K562 (cell line): ENCODE measurements around the gene OTOP1. TPM values are rescaled to one million over a fixed set of nuclear protein-coding genes. Genes with fewer than 3 reads are reported as not detected.

Source experiments
- ATAC-seq: fragments of 200-7000 bp; cut with Tn5 transposase; 3 replicates; pipeline ENCODE4 v1.9.1; 2020; ENCODE audit warnings: moderate library complexity
- Bru-seq: library from RNA; stranded (reverse); fragments of 400-500 nt; gene quantifications from one replicate; lab custom pipeline; 2021; lab: Mats Ljungman, UMichigan
- BruChase-seq, 2 experiments: library from RNA; stranded (reverse); fragments of 400-500 nt; gene quantifications; one replicate each; lab custom pipeline; 2021; lab: Mats Ljungman, UMichigan
- BruUV-seq: library from RNA; stranded (reverse); fragments of 400-500 nt; replicated peaks from 2 replicates; lab custom pipeline; 2021; lab: Mats Ljungman, UMichigan
- CTCF ChIA-PET: fragments of 300-600 bp; formaldehyde crosslinking; extraction: SDS; loops from one replicate; lab custom pipeline; 2021; ENCODE audit warnings: low intra/inter-chr PET ratio; lab: Yijun Ruan, JAX
- POLR2A ChIA-PET: fragments of 300-600, 350-650 bp; sonication (Branson Sonifier 250); formaldehyde crosslinking; extraction: SDS; loops from one replicate; lab custom pipeline; 2021; ENCODE audit warnings: antibody characterized with exemption, inconsistent platforms; lab: Yijun Ruan, JAX
- DNase-seq, 4 experiments: peaks; one replicate each; pipeline versions ENCODE4 v3.0.0 to v3.0.0-alpha.2; 2011 to 2018; ENCODE audit warnings: low spot score in 3 of 4, mixed read lengths in 3 of 4; ENCODE audit errors: extremely low read depth in 1 of 4
- FAIRE-seq: peaks from 2 replicates; lab custom pipeline; 2011; peaks lifted over from hg19 to GRCh38; lab: Jason Lieb, UNC
- H2AFZ ChIP-seq: 2 replicates; pipeline ENCODE4 v1.6.0; 2011; ENCODE audit warnings: low read depth, low read length, control low read depth, inconsistent platforms
- H3K27ac ChIP-seq: fragments of 200-600 bp; 3 replicates; pipeline ENCODE4 v1.8.0; 2011; ENCODE audit warnings: low read depth, mild to moderate bottlenecking, control low read depth, inconsistent platforms, low read length, moderate library complexity, mixed read lengths; ENCODE audit errors: extremely low read depth
- H3K27me3 ChIP-seq, 2 experiments: fragments of 300-600 bp in 1 of 2; 2 replicates in 1 of 2; 3 replicates in 1 of 2; pipeline versions ENCODE4 v1.6.0 to v1.8.0; 2011; ENCODE audit warnings: inconsistent platforms in 2 of 2, low read length in 2 of 2, mild to moderate bottlenecking in 1 of 2, mixed read lengths in 1 of 2, moderate library complexity in 1 of 2; ENCODE audit not compliant: control insufficient read depth in 2 of 2, insufficient read depth in 2 of 2
- H3K36me3 ChIP-seq: fragments of 300-600 bp; 3 replicates; pipeline ENCODE4 v1.8.0; 2011; ENCODE audit warnings: mild to moderate bottlenecking, low read length, inconsistent platforms; ENCODE audit not compliant: control insufficient read depth, insufficient read depth
- H3K4me1 ChIP-seq, 2 experiments: fragments of 200-600 bp in 1 of 2; replicated peaks in 1 of 2; 2 replicates in 1 of 2; 3 replicates in 1 of 2; pipeline versions ENCODE4 v1.5.1 to v1.8.0; 2011; ENCODE audit warnings: inconsistent platforms in 2 of 2, low read length in 2 of 2, mild to moderate bottlenecking in 1 of 2, mixed read lengths in 1 of 2, moderate library complexity in 1 of 2; ENCODE audit not compliant: control insufficient read depth in 2 of 2, insufficient read depth in 2 of 2
- H3K4me2 ChIP-seq: 2 replicates; pipeline ENCODE4 v1.6.1; 2011; ENCODE audit warnings: low read length, control low read depth, inconsistent platforms, mixed read lengths; ENCODE audit not compliant: insufficient read depth
- H3K4me3 ChIP-seq: fragments of 200-600 bp; sonication (generic), shearing (Covaris generic); 2 replicates; pipeline ENCODE4 v1.5.1; 2016; ENCODE audit warnings: control low read depth, inconsistent platforms
- H3K79me2 ChIP-seq: fragments of 200-600 bp; 3 replicates; pipeline ENCODE4 v1.8.0; 2011; ENCODE audit warnings: low read length, inconsistent platforms; ENCODE audit not compliant: control insufficient read depth, insufficient read depth
- H3K9ac ChIP-seq, 2 experiments: 2 replicates each; pipeline versions ENCODE4 v1.6.0 to v1.6.1; 2011; ENCODE audit warnings: low read depth in 2 of 2, low read length in 2 of 2, control low read depth in 1 of 2, inconsistent platforms in 1 of 2, mild to moderate bottlenecking in 1 of 2, mixed read lengths in 1 of 2; ENCODE audit not compliant: insufficient read depth in 1 of 2
- H3K9me1 ChIP-seq: one replicate; pipeline ENCODE4 v1.6.0; 2011; ENCODE audit warnings: inconsistent platforms, mild to moderate bottlenecking, low read length, moderate library complexity; ENCODE audit not compliant: control insufficient read depth, insufficient read depth
- H3K9me3 ChIP-seq: replicated peaks from 2 replicates; pipeline ENCODE4 v1.5.1; 2011; ENCODE audit warnings: low read depth, low read length, inconsistent platforms; ENCODE audit not compliant: control insufficient read depth, insufficient read depth
- H4K20me1 ChIP-seq: replicated peaks from 2 replicates; pipeline ENCODE4 v1.6.1; 2011; ENCODE audit warnings: low read length, inconsistent platforms, mixed read lengths; ENCODE audit not compliant: control insufficient read depth, insufficient read depth
- BCLAF1 ChIP-seq, 2 experiments: fragments of 450-650 bp in 1 of 2; IDR thresholded peaks; 2 replicates each; pipeline ENCODE4 v1.6.1; 2011 to 2017; ENCODE audit warnings: low read depth in 2 of 2, antibody characterized with exemption in 1 of 2, borderline replicate concordance in 1 of 2, low read length in 1 of 2, mild to moderate bottlenecking in 1 of 2, mixed read lengths in 1 of 2; ENCODE audit not compliant: control insufficient read depth in 1 of 2
- NR3C1 ChIP-seq: sonication (generic); formaldehyde crosslinking; IDR thresholded peaks from 2 replicates; pipeline ENCODE4 v1.8.1; 2022; ENCODE audit warnings: missing genetic modification reagents
- PML ChIP-seq: IDR thresholded peaks from 2 replicates; pipeline ENCODE4 v1.6.1; 2012; ENCODE audit warnings: low read length, inconsistent platforms
- SMAD3 ChIP-seq: fragments of 450-650 bp; formaldehyde crosslinking; conservative IDR thresholded peaks from 2 replicates; pipeline ENCODE4 v1.4.0; 2020; ENCODE audit warnings: mild to moderate bottlenecking
- ZNF140 ChIP-seq: fragments of 250-450 bp; sonication (Bioruptor Pico); IDR thresholded peaks from 2 replicates; pipeline ENCODE4 v1.8.0; 2021; ENCODE audit warnings: moderate library complexity, mild to moderate bottlenecking, inconsistent platforms
- ZNF518B ChIP-seq: fragments of 250-450 bp; sonication (Bioruptor Pico); IDR thresholded peaks from 2 replicates; pipeline ENCODE4 v1.5.0; 2021; ENCODE audit warnings: mild to moderate bottlenecking, moderate library complexity
- ZNF639 ChIP-seq, 2 experiments: fragments of 200-800 bp in 1 of 2; sonication (Bioruptor generic) in 1 of 2; sonication (generic) in 1 of 2; formaldehyde crosslinking in 1 of 2; IDR thresholded peaks in 1 of 2; conservative IDR thresholded peaks in 1 of 2; 2 replicates each; pipeline versions ENCODE4 v1.5.0 to v1.6.1; 2016 to 2020; ENCODE audit warnings: missing compliant biosample characterization in 1 of 2, missing genetic modification characterization in 1 of 2, missing genetic modification reagents in 1 of 2
- WGBS: fragments of 100-300 bp; shearing (Covaris generic); methylation state at CpG from one replicate; pipeline ENCODE4 v1.1.6; 2016; ENCODE audit warnings: low coverage, mixed read lengths; ENCODE audit not compliant: insufficient coverage; ENCODE audit errors: missing lambda C conversion rate; 5-methylcytosine and 5-hydroxymethylcytosine counted together
- in situ Hi-C: fragments of 300-500 bp; cut with MboI; formaldehyde crosslinking; loops from 4 replicates; pipeline ENCODE4 v1.15.0; 2018; ENCODE audit warnings: inconsistent platforms, mixed read lengths
- intact Hi-C: fragments of 100-400 bp; cut with micrococcal nuclease; formaldehyde crosslinking; loops from 2 replicates; pipeline ENCODE4 v1.14.2; 2022
- long read RNA-seq, 3 experiments: library from polyadenylated mRNA in 2 of 3; library from RNA in 1 of 3; unstranded in 2 of 3; stranded (forward) in 1 of 3; transcript quantifications; one replicate each; pipeline ENCODE4 v2.0.0, GENCODE V29; 2019 to 2022
- polyA minus RNA-seq, 3 experiments: library from RNA; depleted of rRNA, polyadenylated mRNA; stranded (reverse); fragments of >200 nt; gene quantifications; 2 replicates each; pipeline ENCODE4 v1.2.3, GENCODE V29; 2011
- polyA plus RNA-seq, 8 experiments: library from polyadenylated mRNA; depleted of rRNA in 4 of 8; stranded (reverse) in 5 of 8; unstranded in 3 of 8; fragments of >200 nt; fragmentation: Nextera tagmentation in 2 of 8; fragmentation: Illumina TruSeq in 1 of 8; extraction: Ambion mirVana in 2 of 8; extraction: Trizol in 1 of 8; gene quantifications; 2 replicates each; pipeline versions ENCODE4 v1.2.1 to v1.2.3, GENCODE V29; 2011 to 2014; ENCODE audit warnings: inconsistent platforms in 1 of 8, missing spikeins in 1 of 8
- total RNA-seq, 7 experiments: library from RNA; depleted of rRNA in 6 of 7; stranded (reverse); fragments of >200 nt in 6 of 7; fragmentation: Illumina TruSeq in 2 of 7; extraction: Trizol in 2 of 7; gene quantifications; 2 replicates each; pipeline versions ENCODE4 v1.2.1 to v1.2.3, GENCODE V29; 2011 to 2021; ENCODE audit warnings: low replicate concordance in 1 of 7

Gene OTOP1
- total RNA-seq (2011; cell fraction: chromatin; rRNA removed; ENCODE audit: low replicate concordance), result not detected in 2 replicates
- total RNA-seq (2011; cell fraction: nucleolus; rRNA removed), result not detected in 2 replicates
- total RNA-seq (2011; cell fraction: nucleoplasm; rRNA removed), result not detected in 2 replicates
- total RNA-seq (2014; rRNA removed) (not detected in 2 replicates), total RNA-seq (2014; rRNA removed; fragmentation: Illumina TruSeq; extraction: Trizol) (not detected in 2 replicates), total RNA-seq (2015; rRNA removed; fragmentation: Illumina TruSeq; extraction: Trizol) (not detected in 2 replicates), total RNA-seq (2021) (not detected in 2 replicates), polyA plus RNA-seq (2011; rRNA removed) (not detected in 2 replicates), polyA plus RNA-seq (2014; fragmentation: Illumina TruSeq; extraction: Trizol) (not detected in 2 replicates), polyA plus RNA-seq (2014; fragmentation: Nextera tagmentation; extraction: Ambion mirVana) (not detected), polyA plus RNA-seq (2014; rRNA removed) (not detected in 2 replicates), polyA minus RNA-seq (2011; rRNA and poly(A)+ RNA removed) (not detected in 2 replicates), Bru-seq, nascent RNA (not detected), BruChase-seq, experiment 1, labeled RNA remaining after a 2-hour chase (percentile 21 among the genes with signal in this experiment), BruChase-seq, experiment 2, labeled RNA remaining after a 6-hour chase (percentile 17 among the genes with signal in this experiment)
- polyA plus RNA-seq (2011; cell fraction: cytosol; rRNA removed), result not detected in 2 replicates
- 0.10 TPM in 1 of 2 replicates, not detected in the other for polyA plus RNA-seq (2011; cell fraction: nucleus; rRNA removed)
- not detected in 2 replicates for polyA plus RNA-seq (2012)
- polyA minus RNA-seq (2011; cell fraction: cytosol; rRNA and poly(A)+ RNA removed), result not detected in 2 replicates
- polyA minus RNA-seq (2011; cell fraction: nucleus; rRNA and poly(A)+ RNA removed), result not detected in 2 replicates
- long read RNA-seq, experiment 1, result 0 reads
- long read RNA-seq, experiment 2, result 0 reads
- long read RNA-seq, experiment 3, result 0 reads

- DNase-seq (peak in 1 of 4 experiments; percentile 15), ATAC-seq (no peak), FAIRE-seq (no peak)
- Histone ChIP-seq H3K9me1 (no peaks in the 10 kb centered on the region), H3K4me2 (no peak within 1 kb of the TSS), H2AFZ (no peak within 1 kb of the TSS), H3K27ac (no peak within 1 kb of the TSS), H3K9me3 (no peaks in the 10 kb centered on the region), H3K36me3 (no peaks in the 10 kb centered on the region), H3K4me3 (no peak within 1 kb of the TSS), H3K27me3 (peaks cover 18 to 39% of the 10 kb centered on the region in 2 experiments; a peak in 4 of 5 replicates), H3K79me2 (no peaks in the 10 kb centered on the region), H3K9ac (no peak within 1 kb of the TSS), H4K20me1 (no peaks in the 10 kb centered on the region), H3K4me1 (peaks cover 0 to 18% of the 10 kb centered on the region in 2 experiments; a peak in 2 of 5 replicates)
- POLR2A ChIA-PET, result no interaction called here
- in situ Hi-C loops, result no loop called here
- intact Hi-C loops, result no loop called here
- CTCF ChIA-PET, result no interaction called here
- 14% methylated on average over 27 of the region's 82 CpGs for WGBS
- BruUV-seq, result no TSS peak
- TF ChIP-seq PML (no peak), NR3C1 (no peak), ZNF140 (CRISPR knock-in tag) (no peak), ZNF639 (CRISPR knock-in tag; conservative IDR thresholded peaks at IDR 0.05 in 1 of 2, IDR thresholded peaks at IDR 0.05 in 1 of 2) (no peak), BCLAF1 (IDR thresholded peaks at IDR 0.05; ENCODE audit: borderline replicate concordance in 1 of 2, control insufficient read depth in 1 of 2, low read depth in 2 of 2, low read length in 1 of 2) (no peak), SMAD3 (no peak), ZNF518B (CRISPR knock-in tag) (no peak)
These were observed at the start of gene OTOP1 for GRCh38 chr4:4226606-4227438. OTOP1 (minus strand) TSS chr4:4226929; CDS start chr4:4226864, 65 bp downstream.
